K562 (cell line): ENCODE measurements around the gene WDR1.

Experiments
- EHMT2 ChIP-seq: fragments of 450-650 bp; IDR thresholded peaks from 2 replicates; pipeline ENCODE4 v1.6.1; 2018; ENCODE audit warnings: antibody characterized with exemption
- EP300 ChIP-seq: IDR thresholded peaks from 2 replicates; pipeline ENCODE4 v1.6.1; 2012; ENCODE audit warnings: low read length, improper control_type of control experiment
- FOXK1 ChIP-seq: sonication (generic); formaldehyde crosslinking; IDR thresholded peaks from 2 replicates; pipeline ENCODE4 v1.8.0; 2022; ENCODE audit warnings: missing genetic modification reagents, mild to moderate bottlenecking, borderline replicate concordance
- MAFK ChIP-seq: IDR thresholded peaks from 2 replicates; pipeline ENCODE4 v1.6.1; 2011; ENCODE audit warnings: low read length, improper control_type of control experiment
- PURB ChIP-seq: sonication (generic); formaldehyde crosslinking; IDR thresholded peaks from 2 replicates; pipeline ENCODE4 v1.9.0; 2021; ENCODE audit warnings: low read depth, mild to moderate bottlenecking, missing genetic modification reagents
- TF ChIP-seq, protein P1 (sequence below), 3 experiments: IDR thresholded peaks in 2 of 3; conservative IDR thresholded peaks in 1 of 3; 2 replicates each; pipeline ENCODE4 v1.5.1; 2011 to 2012; ENCODE audit warnings: low read length in 3 of 3, mild to moderate bottlenecking in 3 of 3, control low read depth in 2 of 3, improper control_type of control experiment in 1 of 3, inconsistent platforms in 1 of 3, low read depth in 1 of 3, mixed read lengths in 1 of 3, moderate library complexity in 1 of 3; ENCODE audit not compliant: insufficient read depth in 2 of 3

DNA sequence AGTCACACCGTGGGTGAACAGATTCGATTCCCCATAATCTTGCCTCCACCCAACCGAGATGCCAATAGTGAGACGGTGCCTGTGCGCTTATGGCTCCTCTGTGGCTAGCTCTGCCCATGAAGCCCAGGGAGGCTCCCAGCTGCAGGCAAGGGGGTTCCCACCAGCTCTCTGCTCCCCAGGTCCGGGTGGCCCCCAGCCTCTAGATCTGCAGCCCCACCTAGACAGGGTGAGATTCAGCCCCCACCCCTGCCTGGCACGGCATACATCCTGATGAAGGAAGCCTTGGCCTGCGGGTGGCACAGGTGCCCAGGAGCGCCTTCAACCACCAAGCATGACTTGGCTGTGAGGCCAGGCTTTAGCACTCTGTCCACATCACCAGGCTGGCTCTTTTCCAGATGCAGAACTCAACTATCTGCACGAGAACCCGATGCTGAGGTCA lies 40.6 kb downstream of the WDR1 start:
- TF ChIP-seq EHMT2 (no peak), FOXK1 (CRISPR knock-in tag) (no peak), MAFK (no peak), PURB (CRISPR knock-in tag) (no peak), EP300 (no peak)
- TF ChIP-seq, protein P1, sequence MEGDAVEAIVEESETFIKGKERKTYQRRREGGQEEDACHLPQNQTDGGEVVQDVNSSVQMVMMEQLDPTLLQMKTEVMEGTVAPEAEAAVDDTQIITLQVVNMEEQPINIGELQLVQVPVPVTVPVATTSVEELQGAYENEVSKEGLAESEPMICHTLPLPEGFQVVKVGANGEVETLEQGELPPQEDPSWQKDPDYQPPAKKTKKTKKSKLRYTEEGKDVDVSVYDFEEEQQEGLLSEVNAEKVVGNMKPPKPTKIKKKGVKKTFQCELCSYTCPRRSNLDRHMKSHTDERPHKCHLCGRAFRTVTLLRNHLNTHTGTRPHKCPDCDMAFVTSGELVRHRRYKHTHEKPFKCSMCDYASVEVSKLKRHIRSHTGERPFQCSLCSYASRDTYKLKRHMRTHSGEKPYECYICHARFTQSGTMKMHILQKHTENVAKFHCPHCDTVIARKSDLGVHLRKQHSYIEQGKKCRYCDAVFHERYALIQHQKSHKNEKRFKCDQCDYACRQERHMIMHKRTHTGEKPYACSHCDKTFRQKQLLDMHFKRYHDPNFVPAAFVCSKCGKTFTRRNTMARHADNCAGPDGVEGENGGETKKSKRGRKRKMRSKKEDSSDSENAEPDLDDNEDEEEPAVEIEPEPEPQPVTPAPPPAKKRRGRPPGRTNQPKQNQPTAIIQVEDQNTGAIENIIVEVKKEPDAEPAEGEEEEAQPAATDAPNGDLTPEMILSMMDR (IDR thresholded peaks at IDR 0.05 in 2 of 3, conservative IDR thresholded peaks at IDR 0.05 in 1 of 3; ENCODE audit: insufficient read depth in 2 of 3, low read depth in 1 of 3, low read length in 3 of 3): no peak
